GM10266 (cell line): Measurements from ENCODE around the gene BCL2L2.
"Not testable (repeated sequence)": the region's sequence is repeated elsewhere in the genome, so short reads cannot be mapped to it uniquely, and the experiment has no call there.

ENCODE experiments used
- DNase-seq: peaks from one replicate; pipeline ENCODE4 v3.0.0; 2012; ENCODE audit errors: extremely low spot score
- TF ChIP-seq, protein P1 (sequence below): IDR thresholded peaks from 2 replicates; pipeline ENCODE4 v1.5.1; 2012; ENCODE audit warnings: mild to moderate bottlenecking, low read depth; ENCODE audit not compliant: control insufficient read depth, insufficient read depth; ENCODE audit errors: missing control alignments

BCL2L2 gene

GRCh38 chr14:23322568-23323517, 16.2 kb downstream of the BCL2L2 start:
- no peak for DNase-seq
- TF ChIP-seq, protein P1, sequence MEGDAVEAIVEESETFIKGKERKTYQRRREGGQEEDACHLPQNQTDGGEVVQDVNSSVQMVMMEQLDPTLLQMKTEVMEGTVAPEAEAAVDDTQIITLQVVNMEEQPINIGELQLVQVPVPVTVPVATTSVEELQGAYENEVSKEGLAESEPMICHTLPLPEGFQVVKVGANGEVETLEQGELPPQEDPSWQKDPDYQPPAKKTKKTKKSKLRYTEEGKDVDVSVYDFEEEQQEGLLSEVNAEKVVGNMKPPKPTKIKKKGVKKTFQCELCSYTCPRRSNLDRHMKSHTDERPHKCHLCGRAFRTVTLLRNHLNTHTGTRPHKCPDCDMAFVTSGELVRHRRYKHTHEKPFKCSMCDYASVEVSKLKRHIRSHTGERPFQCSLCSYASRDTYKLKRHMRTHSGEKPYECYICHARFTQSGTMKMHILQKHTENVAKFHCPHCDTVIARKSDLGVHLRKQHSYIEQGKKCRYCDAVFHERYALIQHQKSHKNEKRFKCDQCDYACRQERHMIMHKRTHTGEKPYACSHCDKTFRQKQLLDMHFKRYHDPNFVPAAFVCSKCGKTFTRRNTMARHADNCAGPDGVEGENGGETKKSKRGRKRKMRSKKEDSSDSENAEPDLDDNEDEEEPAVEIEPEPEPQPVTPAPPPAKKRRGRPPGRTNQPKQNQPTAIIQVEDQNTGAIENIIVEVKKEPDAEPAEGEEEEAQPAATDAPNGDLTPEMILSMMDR = no peak

DNA sequence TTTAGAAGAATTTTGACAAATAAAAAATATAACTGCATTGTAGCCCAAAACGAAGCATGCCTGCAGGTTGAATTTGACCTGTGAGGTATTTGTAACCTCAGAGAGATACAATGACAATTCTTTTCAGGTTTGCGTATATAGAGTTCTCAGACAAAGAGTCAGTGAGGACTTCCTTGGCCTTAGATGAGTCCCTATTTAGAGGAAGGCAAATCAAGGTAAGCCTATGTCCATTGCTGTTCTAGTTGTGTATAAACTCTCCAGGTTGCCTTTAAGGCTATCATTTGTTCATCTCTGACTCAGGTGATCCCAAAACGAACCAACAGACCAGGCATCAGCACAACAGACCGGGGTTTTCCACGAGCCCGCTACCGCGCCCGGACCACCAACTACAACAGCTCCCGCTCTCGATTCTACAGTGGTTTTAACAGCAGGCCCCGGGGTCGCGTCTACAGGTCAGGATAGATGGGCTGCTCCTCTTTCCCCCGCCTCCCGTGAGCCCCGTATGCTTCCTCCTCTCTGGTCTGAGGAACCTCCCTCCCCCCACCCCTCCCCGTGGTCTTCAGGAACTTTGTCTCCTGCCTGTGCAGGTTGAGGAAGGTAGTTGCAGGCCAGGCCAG, 17.3 kb downstream of the BCL2L2 start:
- DNase-seq = no peak
- TF ChIP-seq, protein P1 = no peak

GRCh38 chr14:23324455-23324846, 17.8 kb downstream of the BCL2L2 start:
- DNase-seq = no peak
- TF ChIP-seq, protein P1 = no peak

DNA sequence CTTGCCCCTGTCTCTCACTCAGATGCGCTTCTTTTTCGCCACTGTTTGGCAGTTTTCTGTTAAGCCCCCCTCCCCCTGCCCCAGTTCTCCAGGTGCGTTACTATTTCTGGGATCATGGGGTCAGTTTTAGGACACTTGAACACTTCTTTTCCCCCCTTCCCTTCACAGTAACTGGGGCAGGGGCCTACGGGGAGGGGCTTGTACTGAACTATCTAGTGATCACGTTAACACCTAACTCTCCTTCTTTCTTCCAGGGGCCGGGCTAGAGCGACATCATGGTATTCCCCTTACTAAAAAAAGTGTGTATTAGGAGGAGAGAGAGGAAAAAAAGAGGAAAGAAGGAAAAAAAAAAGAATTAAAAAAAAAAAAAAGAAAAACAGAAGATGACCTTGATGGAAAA, 18.4 kb downstream of the BCL2L2 start:
- TF ChIP-seq, protein P1 = no peak
- DNase-seq = no peak

DNA sequence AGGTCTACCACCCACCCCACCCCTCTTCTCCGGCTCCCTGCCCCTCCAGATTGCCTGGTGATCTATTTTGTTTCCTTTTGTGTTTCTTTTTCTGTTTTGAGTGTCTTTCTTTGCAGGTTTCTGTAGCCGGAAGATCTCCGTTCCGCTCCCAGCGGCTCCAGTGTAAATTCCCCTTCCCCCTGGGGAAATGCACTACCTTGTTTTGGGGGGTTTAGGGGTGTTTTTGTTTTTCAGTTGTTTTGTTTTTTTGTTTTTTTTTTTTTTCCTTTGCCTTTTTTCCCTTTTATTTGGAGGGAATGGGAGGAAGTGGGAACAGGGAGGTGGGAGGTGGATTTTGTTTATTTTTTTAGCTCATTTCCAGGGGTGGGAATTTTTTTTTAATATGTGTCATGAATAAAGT, 19.1 kb downstream of the BCL2L2 start:
- not testable (repeated sequence) for DNase-seq

GRCh38 chr14:23326491-23327332, 20.1 kb downstream of the BCL2L2 start:
- DNase-seq = no peak
- TF ChIP-seq, protein P1 = no peak

GRCh38 chr14:23327947-23328744, 21.5 kb downstream of the BCL2L2 start:
- TF ChIP-seq, protein P1 = peak; percentile 92
- DNase-seq = peak; percentile 81
